HG02678 (cell line): ENCODE data around the gene UBE2QL1.

Experiments
- ATAC-seq: cut with Tn5 transposase; IDR thresholded peaks from one replicate; pipeline ENCODE4 v1.9.1; 2021; ENCODE audit warnings: mild to moderate bottlenecking, moderate library complexity; ENCODE audit not compliant: unreplicated experiment

The UBE2QL1 gene

GRCh38 chr5:6453937-6454560 is 5.4 kb downstream of the UBE2QL1 start:
- ATAC-seq: no peak

- no peak for ATAC-seq
Observed at GRCh38 chr5:6454628-6455053, 6.0 kb downstream of the UBE2QL1 start.

DNA sequence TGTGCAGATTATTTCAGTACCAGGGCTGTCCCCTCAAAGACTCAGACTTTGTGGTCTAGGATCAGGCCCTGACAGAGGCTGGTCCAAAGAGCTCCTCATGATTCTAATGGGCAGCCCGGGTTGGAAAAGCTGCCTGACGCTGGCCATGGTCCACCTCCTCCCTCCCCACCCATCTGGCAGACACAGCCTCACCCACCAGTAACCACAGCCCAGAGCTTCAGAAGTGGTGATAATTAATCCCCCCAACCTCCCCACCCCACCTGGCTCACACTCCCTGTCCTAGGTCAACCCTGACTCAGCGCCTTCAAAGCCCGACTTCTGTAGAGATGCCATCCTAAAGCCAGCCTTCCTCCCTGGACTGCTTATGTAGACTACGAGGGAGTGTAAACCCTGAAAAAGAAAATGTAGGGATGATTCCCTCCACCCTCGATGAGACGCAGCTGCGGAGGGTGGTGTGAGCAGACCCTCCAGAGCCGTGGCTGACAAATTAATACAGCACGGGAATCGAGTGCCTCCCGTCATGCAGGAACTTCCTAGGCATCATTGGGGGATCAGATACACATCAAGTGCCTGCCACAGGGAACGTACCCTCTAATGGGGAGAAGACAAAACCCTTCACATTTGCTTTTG is 7.0 kb downstream of the UBE2QL1 start:
- no peak for ATAC-seq

GRCh38 chr5:6456766-6457370 is 8.2 kb downstream of the UBE2QL1 start:
- no peak for ATAC-seq

DNA sequence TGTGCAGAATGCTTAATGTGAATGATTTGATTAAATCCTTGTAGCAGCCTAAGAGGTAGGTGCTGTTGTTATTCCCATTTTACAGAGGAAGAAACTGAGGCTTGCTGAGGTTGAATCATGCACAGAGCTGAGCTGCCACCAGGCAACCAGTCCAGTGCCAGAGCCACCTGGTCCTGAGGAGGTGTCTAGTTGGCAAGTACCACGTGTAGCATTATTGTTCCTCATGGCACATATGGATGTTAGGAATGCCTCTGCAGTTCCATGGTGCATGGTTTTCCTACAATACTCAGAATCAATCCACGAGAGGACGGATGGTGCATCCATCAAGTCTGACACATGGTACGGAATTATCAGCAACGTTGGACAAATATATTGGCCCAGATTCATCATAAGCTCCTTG is 8.9 kb downstream of the UBE2QL1 start:
- no peak for ATAC-seq

- no peak for ATAC-seq
Observed at GRCh38 chr5:6458833-6459232, 10.2 kb downstream of the UBE2QL1 start.

GRCh38 chr5:6459896-6460295 is 11.2 kb downstream of the UBE2QL1 start:
- no peak for ATAC-seq

DNA sequence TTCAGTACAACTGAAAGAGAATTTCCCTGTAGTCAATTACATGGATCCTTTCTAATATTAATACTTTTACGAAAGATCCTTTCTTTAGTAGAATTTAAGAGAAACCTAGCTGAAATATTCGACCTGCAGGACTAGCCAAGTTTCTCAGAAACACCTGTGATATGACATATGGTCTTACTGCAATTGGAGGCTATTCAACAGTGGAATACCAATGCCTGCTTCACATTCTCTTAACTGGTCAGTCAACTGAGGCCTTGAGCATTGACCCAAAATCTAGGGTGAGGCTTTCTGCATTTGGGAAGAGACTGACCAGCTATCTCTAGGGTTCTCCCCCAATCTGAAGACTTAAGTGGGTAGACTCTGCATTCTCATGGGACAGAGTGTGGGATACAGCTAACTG is 12.3 kb downstream of the UBE2QL1 start:
- ATAC-seq: no peak

- ATAC-seq: no peak
Observed at GRCh38 chr5:6461793-6462650, 13.4 kb downstream of the UBE2QL1 start.

DNA sequence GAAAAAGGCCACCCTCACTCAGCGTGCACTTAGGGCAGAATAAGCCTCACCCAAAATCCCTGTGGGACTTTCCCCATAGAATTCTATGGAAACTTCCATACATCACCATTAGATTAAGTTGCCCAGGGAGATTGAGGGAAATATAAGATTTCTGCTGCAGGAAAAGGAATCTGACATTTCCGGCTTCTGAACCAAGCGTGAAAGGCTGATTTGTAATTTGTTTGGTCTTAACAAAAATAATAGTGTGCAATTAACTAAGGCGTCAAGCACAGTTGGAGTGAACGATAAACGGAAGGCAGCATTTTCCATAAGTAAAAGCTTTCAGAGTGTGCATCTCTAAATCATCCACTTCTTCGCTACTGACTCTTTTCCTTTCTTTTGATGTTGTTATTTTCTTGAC is 14.0 kb downstream of the UBE2QL1 start:
- ATAC-seq: no peak

DNA sequence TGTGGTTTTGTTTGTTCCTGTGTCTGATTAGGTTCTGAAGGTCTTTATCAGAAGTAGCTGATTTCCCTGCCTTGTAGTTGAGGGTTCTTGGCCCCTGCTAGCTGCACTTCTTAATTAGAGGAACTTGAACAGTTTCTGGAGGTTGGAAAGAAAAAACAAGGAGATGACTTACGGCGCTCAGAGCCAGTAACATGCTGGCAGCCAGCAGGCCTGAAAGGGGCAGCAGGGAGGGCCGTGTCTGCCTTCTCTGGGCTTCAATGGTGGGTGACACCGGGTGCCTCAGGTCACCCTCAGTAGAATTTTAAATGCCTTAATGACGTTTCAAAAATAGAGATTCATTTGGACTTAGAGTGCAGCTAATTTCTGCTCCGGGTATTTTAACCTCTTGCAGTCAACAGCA is 15.8 kb downstream of the UBE2QL1 start:
- ATAC-seq: no peak

DNA sequence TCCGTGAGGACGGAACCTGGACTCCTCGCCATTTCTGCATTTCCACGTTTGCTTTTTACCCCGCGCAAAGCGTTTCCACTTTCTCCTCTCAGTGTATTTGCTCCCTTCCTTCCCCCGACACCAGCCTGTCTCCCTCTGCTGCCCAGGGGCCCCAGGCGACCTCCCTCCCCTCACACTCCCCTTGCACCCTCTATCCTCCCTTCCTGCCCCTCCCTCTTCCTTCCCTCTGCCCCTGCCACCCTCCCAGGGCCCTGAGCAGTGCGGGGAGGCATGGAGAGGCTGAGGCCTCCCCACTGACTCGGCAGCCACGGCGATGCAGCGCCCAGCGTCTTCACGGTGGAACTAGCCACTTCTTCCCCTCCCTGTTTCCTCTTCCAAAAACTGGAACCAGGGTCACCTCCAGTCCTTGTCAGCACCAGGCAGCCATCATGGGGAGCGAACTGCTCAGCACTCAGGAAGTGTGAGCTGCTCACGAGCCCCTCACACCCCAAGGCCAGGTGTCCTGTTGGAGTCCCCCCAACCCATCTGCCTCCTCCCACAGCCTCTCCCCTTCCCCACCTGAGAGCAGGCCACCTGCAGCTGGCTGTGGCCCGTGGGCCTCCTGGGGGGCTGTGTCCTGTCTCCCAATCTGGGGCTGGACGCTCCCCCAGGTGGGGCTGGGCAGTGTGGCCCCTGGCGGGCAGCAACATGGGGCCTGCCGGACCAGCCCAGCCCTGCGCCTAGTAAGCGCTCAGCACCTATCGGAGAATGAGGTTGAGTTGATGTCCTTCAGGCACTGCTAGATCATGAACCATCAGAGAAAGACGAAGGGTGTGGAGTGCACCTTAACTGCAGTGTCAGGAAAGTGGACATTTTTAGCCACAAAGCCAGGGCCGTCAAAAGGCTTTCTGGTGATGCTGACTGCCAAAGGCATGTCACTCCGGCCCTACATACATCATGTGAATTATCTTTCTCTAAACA is 17.5 kb downstream of the UBE2QL1 start:
- no peak for ATAC-seq

- no peak for ATAC-seq
Observed at GRCh38 chr5:6466975-6467567, 18.4 kb downstream of the UBE2QL1 start.

DNA sequence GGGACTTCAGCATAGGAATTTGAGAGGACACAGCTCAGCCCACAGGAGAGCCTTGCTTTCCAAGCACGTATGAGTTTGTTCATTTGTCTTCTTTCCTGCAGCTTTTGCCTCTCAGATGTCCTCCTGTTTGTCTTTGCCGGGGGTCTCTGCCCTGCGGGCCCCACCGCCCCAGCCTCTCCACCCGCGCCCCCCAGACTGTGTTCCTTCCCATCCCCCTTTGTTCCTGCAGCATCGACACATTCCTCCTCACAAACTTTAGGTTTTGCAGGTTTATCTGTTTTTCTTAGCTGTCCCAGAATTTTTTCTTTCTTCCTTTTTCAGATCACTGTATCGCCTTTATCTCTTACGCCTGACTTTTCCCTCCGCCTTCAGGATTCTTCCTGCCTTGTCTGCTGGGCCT is 18.9 kb downstream of the UBE2QL1 start:
- no peak for ATAC-seq

- ATAC-seq: no peak
Observed at GRCh38 chr5:6468104-6468503, 19.4 kb downstream of the UBE2QL1 start.

GRCh38 chr5:6468870-6469269 is 20.2 kb downstream of the UBE2QL1 start:
- no peak for ATAC-seq

- ATAC-seq: no peak
Observed at GRCh38 chr5:6469836-6470235, 21.2 kb downstream of the UBE2QL1 start.

- no peak for ATAC-seq
Observed at GRCh38 chr5:6470672-6471071, 22.0 kb downstream of the UBE2QL1 start.

DNA sequence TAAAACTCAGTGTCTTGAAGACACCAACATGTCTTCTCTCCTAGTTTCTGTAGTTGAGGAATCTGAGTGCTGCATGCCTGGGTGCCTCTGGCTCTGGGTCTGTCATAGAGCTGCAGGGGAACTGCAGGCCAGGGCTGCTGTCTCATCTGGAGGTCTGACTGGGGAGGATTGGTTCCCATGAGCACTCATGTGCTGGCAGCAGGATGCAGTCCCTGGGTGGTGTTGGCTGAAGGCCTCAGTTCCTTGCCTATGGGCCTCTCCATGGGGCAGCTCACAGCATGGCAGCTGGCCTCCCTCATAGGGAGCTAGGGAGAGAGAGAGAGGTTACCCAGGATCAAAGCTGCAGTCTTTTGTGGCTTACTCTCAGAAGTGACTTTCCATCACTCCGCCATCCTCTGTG is 22.6 kb downstream of the UBE2QL1 start:
- ATAC-seq: no peak

GRCh38 chr5:6472792-6473191 is 24.1 kb downstream of the UBE2QL1 start:
- ATAC-seq: no peak
